GM21528 (cell line): ENCODE measurements around the gene CABLES1.
"Not testable (repeated sequence)": the region's sequence is repeated elsewhere in the genome, so short reads cannot be mapped to it uniquely, and the experiment has no call there.

Experiments
- ATAC-seq: cut with Tn5 transposase; IDR thresholded peaks from one replicate; pipeline ENCODE4 v1.9.1; 2021; ENCODE audit warnings: mild to moderate bottlenecking, moderate library complexity; ENCODE audit not compliant: unreplicated experiment, low FRiP score

Gene CABLES1

DNA sequence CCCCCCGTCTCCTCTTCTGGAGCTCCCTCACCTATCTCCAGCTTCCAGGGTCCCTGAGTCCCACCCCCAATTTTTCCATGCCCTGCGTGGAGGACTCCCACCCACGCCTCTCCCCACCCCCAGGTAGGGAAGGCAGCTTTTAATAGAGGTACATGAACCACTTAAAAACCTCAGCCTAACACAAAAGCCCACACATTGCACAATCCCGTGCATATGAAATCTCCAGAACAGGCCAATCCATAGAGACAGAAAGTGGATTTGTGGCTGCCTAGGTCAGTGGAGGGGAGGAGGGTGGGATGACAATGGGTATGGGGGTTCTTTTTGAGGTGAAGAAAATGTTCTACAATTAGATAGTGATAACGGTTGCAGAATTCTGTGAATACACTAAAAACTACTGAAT lies 145.6 kb downstream of the CABLES1 start:
- no peak for ATAC-seq

DNA sequence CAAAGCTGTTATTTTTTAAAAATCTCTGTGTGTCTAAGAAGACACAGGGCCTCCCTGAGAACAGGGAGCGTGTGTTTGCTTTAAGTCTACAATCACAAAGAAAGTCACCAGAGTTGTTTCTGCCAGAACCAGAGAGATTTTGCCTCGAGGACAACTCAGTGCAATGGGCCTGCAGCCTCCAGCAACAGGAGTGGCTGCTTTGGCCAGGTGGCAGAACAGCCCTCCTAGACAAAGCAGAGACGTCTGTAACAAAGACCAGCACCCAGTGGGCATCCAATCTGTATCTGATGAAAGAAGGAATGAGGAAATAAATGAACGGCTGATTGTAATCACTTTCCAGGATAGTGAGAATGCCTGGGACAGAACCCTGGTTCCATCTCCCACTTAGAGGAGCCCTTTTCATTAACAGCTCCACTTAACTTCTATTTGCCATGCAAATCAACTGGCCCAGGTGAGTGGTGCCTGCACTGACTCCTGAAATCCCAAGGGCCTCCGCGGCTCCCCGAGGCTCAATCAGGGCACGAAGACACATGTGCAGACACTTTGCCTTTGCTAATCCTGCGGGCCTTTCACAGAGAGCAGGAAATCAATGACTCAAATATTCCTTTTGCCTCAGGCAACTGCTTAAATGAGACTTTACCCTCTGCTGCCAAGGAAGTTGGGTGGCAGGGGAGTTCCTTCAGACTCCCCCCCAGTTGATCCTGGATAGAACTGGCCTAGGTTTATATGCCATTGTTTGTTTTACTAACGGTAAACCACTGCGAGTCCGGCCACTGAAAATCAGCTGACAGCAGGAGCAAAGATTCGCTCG lies 146.5 kb downstream of the CABLES1 start:
- no peak for ATAC-seq

GRCh38 chr18:23282437-23282781 lies 147.1 kb downstream of the CABLES1 start:
- ATAC-seq: no peak

GRCh38 chr18:23283916-23284430 lies 148.7 kb downstream of the CABLES1 start:
- peak; percentile 49 for ATAC-seq

DNA sequence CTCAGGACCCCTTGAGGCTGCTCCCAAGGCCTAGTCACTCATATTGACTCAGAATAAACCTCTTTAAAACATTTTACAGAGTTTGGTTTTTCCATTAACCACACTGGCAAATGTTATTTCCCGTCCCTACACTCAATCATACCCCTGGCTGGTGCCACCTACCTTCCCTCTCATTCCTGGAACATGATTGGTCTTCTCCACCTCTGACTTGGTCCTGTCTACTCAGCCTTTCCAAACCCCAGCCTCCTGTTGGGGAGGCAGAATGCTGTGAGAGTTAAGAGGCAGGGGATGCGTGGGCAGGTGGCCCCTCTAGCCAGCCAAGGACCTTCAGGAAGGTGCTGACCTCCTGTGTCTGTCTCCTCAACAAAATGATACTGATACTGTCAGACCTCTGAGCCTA lies 149.3 kb downstream of the CABLES1 start:
- no peak for ATAC-seq

GRCh38 chr18:23285581-23285980 lies 150.3 kb downstream of the CABLES1 start:
- ATAC-seq: not testable (repeated sequence)

GRCh38 chr18:23291456-23292205 lies 156.3 kb downstream of the CABLES1 start:
- ATAC-seq: no peak

DNA sequence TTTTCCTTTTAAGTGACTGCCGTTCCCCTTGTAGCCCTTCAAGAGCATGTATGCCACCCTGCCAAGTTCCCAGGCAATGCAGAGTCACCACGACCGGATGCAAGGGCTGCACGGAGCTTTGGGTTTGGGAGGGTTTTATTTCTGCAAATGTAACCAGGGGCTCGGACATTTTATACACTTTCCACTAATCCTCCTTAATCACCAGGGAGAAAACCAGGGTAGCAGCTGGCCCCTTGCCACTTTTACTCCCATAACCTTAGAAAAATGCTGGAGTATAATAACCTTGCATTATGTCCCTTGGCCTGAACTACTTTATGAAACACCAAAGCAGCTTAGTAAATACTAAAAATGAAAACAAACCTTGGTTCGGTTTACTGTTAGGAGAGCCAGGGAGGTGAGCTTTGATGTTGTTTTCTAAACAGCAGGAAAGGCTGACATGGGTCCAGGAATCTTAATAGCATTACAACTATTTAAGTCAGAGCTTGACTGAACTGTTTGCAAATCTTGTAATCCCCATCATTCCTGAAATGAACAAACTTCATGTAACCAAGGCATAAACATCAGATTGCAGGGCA lies 165.0 kb downstream of the CABLES1 start:
- ATAC-seq: no peak

- no peak for ATAC-seq
These were observed 166.7 kb downstream of the CABLES1 start for GRCh38 chr18:23301972-23302371.

GRCh38 chr18:23302511-23302850 lies 167.2 kb downstream of the CABLES1 start:
- no peak for ATAC-seq

DNA sequence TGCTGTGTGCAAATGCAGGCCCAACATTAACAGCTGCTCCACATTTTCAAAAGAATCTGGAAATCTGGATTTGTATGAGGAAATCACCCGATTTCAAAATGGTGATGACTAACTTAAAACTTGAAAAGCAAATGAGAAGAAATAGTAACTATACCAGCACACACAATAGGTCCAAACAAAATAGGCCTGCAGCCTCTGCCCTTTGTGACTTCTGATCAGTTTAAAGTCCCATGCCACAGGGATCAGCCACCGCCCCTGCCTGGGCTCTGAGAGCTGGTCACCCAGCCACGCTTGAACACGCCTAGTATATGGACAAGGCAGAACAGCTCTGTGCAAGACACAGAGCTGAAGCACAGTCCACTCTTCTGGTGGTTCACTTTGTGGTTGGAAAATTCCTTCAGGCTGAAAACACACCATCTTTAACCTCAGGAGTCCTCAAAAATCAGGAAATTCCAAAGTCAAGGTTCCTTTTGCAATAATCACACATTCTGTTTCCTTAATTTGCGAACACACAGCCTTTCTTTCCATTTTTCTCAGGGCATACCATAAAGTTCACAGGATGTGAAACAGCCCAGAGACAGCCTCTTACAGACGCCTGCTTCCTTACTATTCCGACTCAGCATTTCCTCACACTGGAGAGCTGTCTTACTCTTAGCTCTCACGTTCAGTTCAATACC lies 167.7 kb downstream of the CABLES1 start:
- no peak for ATAC-seq

GRCh38 chr18:23306822-23307221 lies 171.5 kb downstream of the CABLES1 start:
- peak; percentile 73 for ATAC-seq

DNA sequence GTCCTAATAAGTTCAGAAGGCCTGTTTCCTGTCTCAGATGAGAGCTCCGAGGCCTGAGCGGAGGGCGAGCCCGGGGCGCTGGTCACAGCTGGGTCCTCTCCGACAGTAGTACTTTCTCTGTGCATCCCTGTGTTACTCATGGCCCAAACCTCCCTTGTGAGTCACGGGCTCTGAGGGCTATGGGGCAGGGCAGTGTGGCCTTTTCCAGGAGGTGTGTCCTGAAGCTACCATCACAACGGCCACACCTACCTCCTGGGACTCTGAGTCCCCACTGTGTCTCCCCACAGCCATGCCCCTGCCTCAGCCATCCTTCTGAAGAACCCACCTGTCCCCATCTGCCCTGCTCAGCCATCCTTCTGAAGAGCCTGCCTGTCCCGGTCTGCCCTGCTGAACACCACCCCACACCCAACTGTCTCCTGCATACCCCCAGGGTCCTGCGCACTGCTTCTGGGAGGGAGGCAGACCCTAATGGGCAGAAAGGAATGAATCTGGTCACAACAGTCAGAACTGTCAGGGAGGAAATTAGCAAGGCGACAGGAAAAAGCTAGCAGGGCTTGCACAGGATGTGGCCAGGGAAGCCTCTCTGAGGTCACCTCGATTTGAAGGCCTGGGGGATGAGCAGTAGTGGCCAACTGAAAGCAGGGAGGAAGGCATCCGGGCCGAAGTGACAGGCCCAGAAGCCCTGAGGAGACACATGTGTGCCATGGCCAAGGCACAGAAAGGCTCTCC lies 172.4 kb downstream of the CABLES1 start:
- peak; percentile 48 for ATAC-seq
